GM12865 (cell line): Measurements from ENCODE around the gene FGF14.

ENCODE experiments used
- DNase-seq: peaks from one replicate; pipeline ENCODE4 v3.0.0; 2010; ENCODE audit warnings: low read depth
- H3K4me3 ChIP-seq: 2 replicates; pipeline ENCODE4 v1.5.1; 2011; ENCODE audit warnings: mild to moderate bottlenecking, low read depth, low read length, control low read depth
- CTCF ChIP-seq: IDR thresholded peaks from 2 replicates; pipeline ENCODE4 v1.5.1; 2011; ENCODE audit warnings: low read length, control low read depth, low read depth, inconsistent platforms; ENCODE audit not compliant: insufficient read depth; ENCODE audit errors: missing control alignments

The FGF14 gene

GRCh38 chr13:102347490-102347889 lies 54.4 kb downstream of the FGF14 start:
- no peak for DNase-seq
- H3K4me3 ChIP-seq, result no peak overlapping the region
- TF ChIP-seq CTCF, result no peak

- no peak for DNase-seq
- no peak overlapping the region for H3K4me3 ChIP-seq
- no peak for TF ChIP-seq CTCF
These were observed 55.1 kb downstream of the FGF14 start for GRCh38 chr13:102346769-102347168.

- DNase-seq, result no peak
- H3K4me3 ChIP-seq, result no peak overlapping the region
- no peak for TF ChIP-seq CTCF
These were observed 57.4 kb downstream of the FGF14 start for GRCh38 chr13:102344410-102344809.

- no peak for TF ChIP-seq CTCF
- no peak for DNase-seq
- H3K4me3 ChIP-seq, result no peak overlapping the region
These were observed 68.3 kb downstream of the FGF14 start for GRCh38 chr13:102333320-102334198.

- no peak for TF ChIP-seq CTCF
- DNase-seq, result no peak
- no peak overlapping the region for H3K4me3 ChIP-seq
These were observed 72.9 kb downstream of the FGF14 start for GRCh38 chr13:102328909-102329308.

GRCh38 chr13:102327119-102327617 lies 74.7 kb downstream of the FGF14 start:
- no peak for DNase-seq
- TF ChIP-seq CTCF, result no peak
- no peak overlapping the region for H3K4me3 ChIP-seq

GRCh38 chr13:102326381-102327118 lies 75.3 kb downstream of the FGF14 start:
- H3K4me3 ChIP-seq, result no peak overlapping the region
- no peak for TF ChIP-seq CTCF
- no peak for DNase-seq
